Measurements from ENCODE around the gene MYOC.
A peak's percentile ranks its signal among the peaks of the same experiment; 100 is the strongest.

GRCh38 chr1:171641076-171641864 lies 11.2 kb downstream of the MYOC start:
- no peak for TF ChIP-seq ZFX (IDR thresholded peaks at IDR 0.05)
- no peak for TF ChIP-seq ZNF274 (IDR thresholded peaks at IDR 0.05; ENCODE audit: low read depth, low read length)
- TF ChIP-seq CTCF (IDR thresholded peaks at IDR 0.05 in 2 of 3, conservative IDR thresholded peaks at IDR 0.05 in 1 of 3; ENCODE audit: borderline replicate concordance in 1 of 3, insufficient read depth in 1 of 3, low read depth in 2 of 3, low read length in 2 of 3): peak in 2 of 3 experiments; percentile 9 to 86; a peak in 2 of 6 replicates
- no peak for TF ChIP-seq EZH2phosphoT487 (IDR thresholded peaks at IDR 0.05; ENCODE audit: borderline replicate concordance)
- TF ChIP-seq EZH2 (IDR thresholded peaks at IDR 0.05): no peak
